NCI-H82 treated with DMSO at 0.1 percent for 48 hours (cell line): ENCODE results near the gene ASPN.

Source experiments
- DNase-seq: peaks from one replicate; lab custom pipeline; 2025; ENCODE audit not compliant: unreplicated experiment; lab: John Stamatoyannopoulos, UW

The ASPN gene

GRCh38 chr9:92482329-92482728, at the start of gene ASPN:
TSS of gene ASPN (minus strand) at chr9:92482506.
- no peak for DNase-seq

GRCh38 chr9:92530893-92531292, 48.6 kb upstream of the ASPN start:
- no peak for DNase-seq

DNA sequence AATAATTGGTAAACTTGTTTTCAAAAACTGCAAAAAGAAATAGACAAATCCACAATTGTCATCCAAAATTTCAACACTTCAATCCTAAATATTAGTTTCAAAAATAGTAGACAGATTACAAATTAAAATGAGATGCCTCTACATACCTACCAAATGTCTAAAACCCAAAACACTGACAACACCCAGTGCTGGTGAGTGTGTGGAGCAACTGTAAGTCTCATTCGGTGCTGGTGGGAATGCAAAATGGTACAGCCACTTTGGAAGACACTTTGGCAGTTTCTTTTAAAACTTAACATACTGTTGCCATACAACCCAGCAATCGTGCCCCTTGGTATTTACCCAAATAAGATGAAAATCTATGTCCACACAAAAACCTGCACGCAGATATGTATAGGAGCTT, 46.8 kb upstream of the ASPN start:
- no peak for DNase-seq

GRCh38 chr9:92528522-92528849, 46.2 kb upstream of the ASPN start:
- peak; percentile 72 for DNase-seq

- peak; percentile 57 for DNase-seq
These were observed 45.7 kb upstream of the ASPN start for GRCh38 chr9:92527832-92528521.

GRCh38 chr9:92527291-92527828, 45.1 kb upstream of the ASPN start:
- DNase-seq = no peak

GRCh38 chr9:92525306-92525705, 43.0 kb upstream of the ASPN start:
- no peak for DNase-seq

- DNase-seq = no peak
These were observed 42.6 kb upstream of the ASPN start for GRCh38 chr9:92524881-92525280.

GRCh38 chr9:92522983-92523970, 41.0 kb upstream of the ASPN start:
- no peak for DNase-seq

- no peak for DNase-seq
These were observed 38.5 kb upstream of the ASPN start for GRCh38 chr9:92520837-92521236.

DNA sequence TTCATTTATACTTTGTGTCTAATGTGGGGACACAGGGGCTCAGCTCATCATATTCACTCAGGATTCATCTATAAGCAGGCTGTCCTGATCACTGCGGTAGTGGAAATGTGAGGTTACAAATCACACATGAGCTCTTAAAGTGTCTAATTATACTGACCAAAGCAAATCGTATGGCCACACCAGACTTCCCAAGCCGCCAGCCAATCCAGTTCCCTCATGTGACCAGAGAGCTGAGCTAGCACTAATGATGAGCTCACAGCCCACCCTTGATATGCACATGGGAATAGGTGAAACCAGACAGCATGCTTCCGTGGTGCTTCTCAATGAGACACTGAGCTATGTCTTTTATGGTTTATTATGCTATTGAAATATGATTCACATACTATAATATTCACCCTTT, 35.9 kb upstream of the ASPN start:
- DNase-seq = no peak

DNA sequence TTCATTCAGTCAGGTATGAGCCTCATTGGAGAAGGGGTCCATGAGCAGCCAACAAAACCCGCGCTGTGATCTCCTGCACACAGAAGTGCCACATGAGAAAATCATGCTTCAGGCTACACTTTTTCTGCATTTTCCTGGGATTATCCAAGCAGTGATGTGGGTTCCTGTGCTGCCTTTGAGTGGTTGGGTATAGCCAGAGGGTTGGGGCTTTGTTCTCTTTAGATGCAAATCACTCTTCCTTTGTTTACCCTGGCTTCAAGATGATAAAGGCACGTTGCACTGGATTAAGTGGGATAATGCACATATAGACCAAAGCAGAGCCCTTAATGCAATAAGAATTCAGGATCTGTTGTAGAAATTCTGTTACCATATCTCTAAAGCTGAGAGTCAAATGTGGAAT, 34.7 kb upstream of the ASPN start:
- no peak for DNase-seq

- no peak for DNase-seq
These were observed 34.2 kb upstream of the ASPN start for GRCh38 chr9:92516521-92516920.

GRCh38 chr9:92514635-92515034, 32.3 kb upstream of the ASPN start:
- no peak for DNase-seq

GRCh38 chr9:92513349-92513748, 31.0 kb upstream of the ASPN start:
- DNase-seq = no peak

DNA sequence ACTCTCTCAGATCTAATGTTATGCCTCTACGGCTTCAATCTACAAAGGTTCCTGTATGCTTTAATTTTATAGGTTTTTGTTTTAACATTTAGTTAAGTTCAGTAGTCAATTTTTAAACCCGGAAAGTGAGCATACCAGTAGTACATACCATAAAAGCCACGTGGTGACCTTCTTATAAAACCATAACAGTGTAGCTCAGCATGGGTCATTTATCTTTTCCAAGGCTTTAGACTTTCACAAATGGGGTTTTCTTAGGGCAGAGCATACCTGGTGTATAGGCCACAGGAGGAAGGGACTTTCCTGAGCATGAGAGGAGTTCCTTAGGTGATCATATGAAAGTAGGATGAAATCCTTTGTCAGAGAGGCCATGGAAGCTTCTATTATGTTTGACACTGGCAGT, 30.3 kb upstream of the ASPN start:
- no peak for DNase-seq

GRCh38 chr9:92510747-92511146, 28.4 kb upstream of the ASPN start:
- no peak for DNase-seq

GRCh38 chr9:92509050-92509449, 26.7 kb upstream of the ASPN start:
- DNase-seq = no peak

DNA sequence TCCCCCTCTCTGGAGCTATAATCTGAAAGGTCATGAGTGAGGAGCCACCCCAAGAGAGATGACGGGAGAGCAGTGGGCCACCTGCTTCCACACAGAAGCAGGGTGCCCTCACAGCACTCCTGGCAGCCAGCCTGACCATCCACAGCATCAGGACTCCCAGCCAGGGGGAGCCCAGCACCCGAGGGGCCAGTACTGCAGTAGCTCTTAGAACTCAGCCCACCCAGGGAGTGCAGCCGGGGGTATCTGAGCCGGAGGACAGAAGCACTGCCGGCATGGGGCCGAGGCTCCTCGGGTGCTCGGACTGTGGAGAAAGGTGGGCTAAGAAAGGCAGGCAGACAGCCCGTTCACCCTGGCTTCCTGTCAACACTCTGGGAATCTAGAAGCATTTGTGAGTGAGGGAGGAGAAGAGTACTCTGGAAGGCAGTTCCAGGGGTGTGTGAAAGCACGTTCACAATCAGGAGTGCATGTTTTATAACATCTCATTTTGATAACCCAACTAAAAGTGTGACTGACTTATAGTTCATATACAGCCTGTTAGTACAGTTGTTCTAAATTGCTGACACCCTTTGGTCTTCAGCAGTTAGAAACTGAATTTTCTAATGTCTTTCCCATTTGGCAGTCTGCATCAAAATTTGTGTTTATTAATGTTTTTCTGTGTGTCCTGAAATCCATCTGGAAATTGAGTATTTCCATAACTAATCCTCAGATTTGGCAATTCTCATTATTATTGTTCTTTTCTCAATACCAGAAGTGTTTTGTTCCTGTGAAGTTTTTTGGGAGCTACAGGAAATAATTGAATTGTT, 25.9 kb upstream of the ASPN start:
- DNase-seq = no peak

- no peak for DNase-seq
These were observed 25.2 kb upstream of the ASPN start for GRCh38 chr9:92507496-92507895.

GRCh38 chr9:92507005-92507404, 24.7 kb upstream of the ASPN start:
- DNase-seq = no peak
